ENCODE measurements around the gene RTL10.

The RTL10 gene

GRCh38 chr22:19897726-19898125 lies 43.1 kb upstream of the RTL10 start:
- Histone ChIP-seq H3K9me3 (ENCODE audit: control insufficient read depth, insufficient read depth, low read length) (no peaks in the 10 kb centered on the region), H3K4me3 (ENCODE audit: low read depth, low read length) (no peak overlapping the region), H3K9ac (ENCODE audit: low read depth, low read length) (no peak overlapping the region), H3K36me3 (ENCODE audit: control insufficient read depth, insufficient read depth, low read length) (no peaks in the 10 kb centered on the region), H3K27ac (ENCODE audit: low read depth, low read length) (no peak overlapping the region), H3K27me3 (ENCODE audit: control insufficient read depth, insufficient read depth, low read length) (no peaks in the 10 kb centered on the region), H3K4me1 (ENCODE audit: control insufficient read depth, insufficient read depth, low read length) (peaks cover 2% of the 10 kb centered on the region; the same call in 1 of the 2 replicates)

GRCh38 chr22:19896665-19897355 lies 42.1 kb upstream of the RTL10 start:
- Histone ChIP-seq H3K9ac (ENCODE audit: low read depth, low read length) (no peak overlapping the region), H3K27ac (ENCODE audit: low read depth, low read length) (no peak overlapping the region), H3K27me3 (ENCODE audit: control insufficient read depth, insufficient read depth, low read length) (no peaks in the 10 kb centered on the region; the same call in 1 of the 2 replicates), H3K36me3 (ENCODE audit: control insufficient read depth, insufficient read depth, low read length) (no peaks in the 10 kb centered on the region), H3K4me3 (ENCODE audit: low read depth, low read length) (no peak overlapping the region), H3K9me3 (ENCODE audit: control insufficient read depth, insufficient read depth, low read length) (no peaks in the 10 kb centered on the region), H3K4me1 (ENCODE audit: control insufficient read depth, insufficient read depth, low read length) (peaks cover 10% of the 10 kb centered on the region)

- no peak overlapping the region for H3K4me3 ChIP-seq (ENCODE audit: low read depth, low read length)
- H3K4me1 ChIP-seq (ENCODE audit: control insufficient read depth, insufficient read depth, low read length): peaks cover 21% of the 10 kb centered on the region
- no peaks in the 10 kb centered on the region; the same call in 1 of the 2 replicates for H3K27me3 ChIP-seq (ENCODE audit: control insufficient read depth, insufficient read depth, low read length)
- no peaks in the 10 kb centered on the region for H3K9me3 ChIP-seq (ENCODE audit: control insufficient read depth, insufficient read depth, low read length)
- H3K36me3 ChIP-seq (ENCODE audit: control insufficient read depth, insufficient read depth, low read length): no peaks in the 10 kb centered on the region
- no peak overlapping the region for H3K27ac ChIP-seq (ENCODE audit: low read depth, low read length)
- H3K9ac ChIP-seq (ENCODE audit: low read depth, low read length): no peak overlapping the region
These were observed 40.6 kb upstream of the RTL10 start for GRCh38 chr22:19895160-19895849.

- no peak overlapping the region for H3K4me3 ChIP-seq (ENCODE audit: low read depth, low read length)
- H3K4me1 ChIP-seq (ENCODE audit: control insufficient read depth, insufficient read depth, low read length): peaks cover 25% of the 10 kb centered on the region
- no peaks in the 10 kb centered on the region for H3K9me3 ChIP-seq (ENCODE audit: control insufficient read depth, insufficient read depth, low read length)
- no peaks in the 10 kb centered on the region; the same call in 1 of the 2 replicates for H3K27me3 ChIP-seq (ENCODE audit: control insufficient read depth, insufficient read depth, low read length)
- H3K36me3 ChIP-seq (ENCODE audit: control insufficient read depth, insufficient read depth, low read length): no peaks in the 10 kb centered on the region
- H3K9ac ChIP-seq (ENCODE audit: low read depth, low read length): no peak overlapping the region
- H3K27ac ChIP-seq (ENCODE audit: low read depth, low read length): no peak overlapping the region
These were observed 38.7 kb upstream of the RTL10 start for GRCh38 chr22:19893363-19893762.

GRCh38 chr22:19892925-19893324 lies 38.3 kb upstream of the RTL10 start:
- Histone ChIP-seq H3K27me3 (ENCODE audit: control insufficient read depth, insufficient read depth, low read length) (no peaks in the 10 kb centered on the region; the same call in 1 of the 2 replicates), H3K4me3 (ENCODE audit: low read depth, low read length) (no peak overlapping the region), H3K27ac (ENCODE audit: low read depth, low read length) (no peak overlapping the region), H3K9ac (ENCODE audit: low read depth, low read length) (no peak overlapping the region), H3K4me1 (ENCODE audit: control insufficient read depth, insufficient read depth, low read length) (peaks cover 25% of the 10 kb centered on the region), H3K9me3 (ENCODE audit: control insufficient read depth, insufficient read depth, low read length) (no peaks in the 10 kb centered on the region), H3K36me3 (ENCODE audit: control insufficient read depth, insufficient read depth, low read length) (no peaks in the 10 kb centered on the region)

- Histone ChIP-seq H3K9me3 (ENCODE audit: control insufficient read depth, insufficient read depth, low read length) (no peaks in the 10 kb centered on the region), H3K9ac (ENCODE audit: low read depth, low read length) (peak overlapping the region; percentile 49; the same call in 1 of the 2 replicates), H3K27me3 (ENCODE audit: control insufficient read depth, insufficient read depth, low read length) (no peaks in the 10 kb centered on the region; the same call in 1 of the 2 replicates), H3K27ac (ENCODE audit: low read depth, low read length) (peak overlapping the region; percentile 90), H3K4me3 (ENCODE audit: low read depth, low read length) (no peak overlapping the region), H3K36me3 (ENCODE audit: control insufficient read depth, insufficient read depth, low read length) (no peaks in the 10 kb centered on the region), H3K4me1 (ENCODE audit: control insufficient read depth, insufficient read depth, low read length) (peaks cover 25% of the 10 kb centered on the region)
These were observed 37.7 kb upstream of the RTL10 start for GRCh38 chr22:19892257-19892879.

- Histone ChIP-seq H3K4me1 (ENCODE audit: control insufficient read depth, insufficient read depth, low read length) (peaks cover 25% of the 10 kb centered on the region), H3K9ac (ENCODE audit: low read depth, low read length) (peak overlapping the region; percentile 49; the same call in 1 of the 2 replicates), H3K9me3 (ENCODE audit: control insufficient read depth, insufficient read depth, low read length) (no peaks in the 10 kb centered on the region), H3K4me3 (ENCODE audit: low read depth, low read length) (no peak overlapping the region), H3K27ac (ENCODE audit: low read depth, low read length) (peak overlapping the region; percentile 90), H3K27me3 (ENCODE audit: control insufficient read depth, insufficient read depth, low read length) (no peaks in the 10 kb centered on the region; the same call in 1 of the 2 replicates), H3K36me3 (ENCODE audit: control insufficient read depth, insufficient read depth, low read length) (no peaks in the 10 kb centered on the region)
These were observed 36.9 kb upstream of the RTL10 start for GRCh38 chr22:19891317-19892256.

- peaks cover 25% of the 10 kb centered on the region for H3K4me1 ChIP-seq (ENCODE audit: control insufficient read depth, insufficient read depth, low read length)
- H3K9ac ChIP-seq (ENCODE audit: low read depth, low read length): no peak overlapping the region
- H3K27me3 ChIP-seq (ENCODE audit: control insufficient read depth, insufficient read depth, low read length): no peaks in the 10 kb centered on the region; the same call in 1 of the 2 replicates
- H3K9me3 ChIP-seq (ENCODE audit: control insufficient read depth, insufficient read depth, low read length): no peaks in the 10 kb centered on the region
- H3K36me3 ChIP-seq (ENCODE audit: control insufficient read depth, insufficient read depth, low read length): no peaks in the 10 kb centered on the region
- peak overlapping the region; percentile 90 for H3K27ac ChIP-seq (ENCODE audit: low read depth, low read length)
- H3K4me3 ChIP-seq (ENCODE audit: low read depth, low read length): no peak overlapping the region
These were observed 36.0 kb upstream of the RTL10 start for GRCh38 chr22:19890502-19891316.

- Histone ChIP-seq H3K9ac (ENCODE audit: low read depth, low read length) (no peak overlapping the region), H3K36me3 (ENCODE audit: control insufficient read depth, insufficient read depth, low read length) (no peaks in the 10 kb centered on the region), H3K9me3 (ENCODE audit: control insufficient read depth, insufficient read depth, low read length) (no peaks in the 10 kb centered on the region), H3K27ac (ENCODE audit: low read depth, low read length) (no peak overlapping the region), H3K4me3 (ENCODE audit: low read depth, low read length) (no peak overlapping the region), H3K27me3 (ENCODE audit: control insufficient read depth, insufficient read depth, low read length) (no peaks in the 10 kb centered on the region; the same call in 1 of the 2 replicates), H3K4me1 (ENCODE audit: control insufficient read depth, insufficient read depth, low read length) (peaks cover 25% of the 10 kb centered on the region)
These were observed 35.3 kb upstream of the RTL10 start for GRCh38 chr22:19889951-19890350.
